ENCODE measurements around the gene AKT1.
"Not testable (repeated sequence)": the region's sequence is repeated elsewhere in the genome, so short reads cannot be mapped to it uniquely, and the experiment has no call there.

Gene AKT1

GRCh38 chr14:104818714-104819161 is 23.2 kb upstream of the AKT1 start:
- DNase-seq (ENCODE audit: low spot score) = no peak

- DNase-seq (ENCODE audit: low spot score) = no peak
Observed at GRCh38 chr14:104817930-104818713, 22.6 kb upstream of the AKT1 start.

GRCh38 chr14:104816616-104816884 is 21.0 kb upstream of the AKT1 start:
- DNase-seq (ENCODE audit: low spot score) = no peak

- not testable (repeated sequence) for DNase-seq (ENCODE audit: low spot score)
Observed at GRCh38 chr14:104814701-104815100, 19.2 kb upstream of the AKT1 start.

- DNase-seq (ENCODE audit: low spot score) = no peak
Observed at GRCh38 chr14:104813286-104813685, 17.7 kb upstream of the AKT1 start.

GRCh38 chr14:104810316-104810715 is 14.8 kb upstream of the AKT1 start:
- DNase-seq (ENCODE audit: low spot score) = no peak

GRCh38 chr14:104808456-104808855 is 12.9 kb upstream of the AKT1 start:
- DNase-seq (ENCODE audit: low spot score) = no peak

GRCh38 chr14:104806625-104807465 is 11.3 kb upstream of the AKT1 start:
- no peak for DNase-seq (ENCODE audit: low spot score)

GRCh38 chr14:104805941-104806624 is 10.5 kb upstream of the AKT1 start:
- DNase-seq (ENCODE audit: low spot score) = no peak

GRCh38 chr14:104805326-104805678 is 9.8 kb upstream of the AKT1 start:
- DNase-seq (ENCODE audit: low spot score) = no peak

- no peak for DNase-seq (ENCODE audit: low spot score)
Observed at GRCh38 chr14:104804481-104805325, 9.2 kb upstream of the AKT1 start.

GRCh38 chr14:104803912-104804410 is 8.4 kb upstream of the AKT1 start:
- no peak for DNase-seq (ENCODE audit: low spot score)

- no peak for DNase-seq (ENCODE audit: low spot score)
Observed at GRCh38 chr14:104803280-104803911, 7.8 kb upstream of the AKT1 start.

- no peak for DNase-seq (ENCODE audit: low spot score)
Observed at GRCh38 chr14:104802394-104803184, 7.0 kb upstream of the AKT1 start.

- DNase-seq (ENCODE audit: low spot score) = no peak
Observed at GRCh38 chr14:104801520-104802393, 6.2 kb upstream of the AKT1 start.

- peak; percentile 74 for DNase-seq (ENCODE audit: low spot score)
Observed at GRCh38 chr14:104800771-104801519, 5.4 kb upstream of the AKT1 start, which contains the start of gene ZBTB42. TSS of gene ZBTB42 (plus strand) at chr14:104801101. CDS start at chr14:104801198, 97 bp downstream.

GRCh38 chr14:104800015-104800770 is 4.6 kb upstream of the AKT1 start:
- DNase-seq (ENCODE audit: low spot score) = peak; percentile 84

Measured in CD4-positive, alpha-beta T cell treated with Interleukin-6 at 100 ng/mL for 8 hours (primary cell).